Muscle of leg (tissue), 9 donors: ENCODE results near the gene BMP8B. TPM values are rescaled to one million over a fixed set of nuclear protein-coding genes. Genes with fewer than 3 reads are reported as not detected.

Experiments used
- polyA plus RNA-seq, 8 donors: library from polyadenylated mRNA; unstranded; fragments of 120-200 nt; gene quantifications; one replicate each; pipeline versions ENCODE4 v1.2.1 to v1.2.3, GENCODE V29; 2013; ENCODE audit warnings: inconsistent platforms in 1 of 8, low replicate concordance in 1 of 8; ENCODE audit not compliant: insufficient read length in 8 of 8, insufficient read depth in 1 of 8
- total RNA-seq: library from RNA; stranded (reverse); fragments of 120-200 nt; gene quantifications from one replicate; pipeline ENCODE4 v1.2.4, GENCODE V29; 2013

Gene BMP8B
- total and polyA plus RNA-seq, 9 donors: 0.71 to 3.4 (median 1.6) TPM

Other genes starting within 250 kb of the BMP8B start
- gene PABPC4, start 212.1 kb downstream of the BMP8B start, total RNA-seq: 214 TPM
- gene PABPC4, start 212.1 kb downstream of the BMP8B start, polyA plus RNA-seq: 100 to 1,000 TPM; 292 to 474 (median 402) TPM
- 19.5 TPM for gene HEYL, start 149.2 kb downstream of the BMP8B start, total RNA-seq
- 10 to 100 TPM; 50.0 to 73.0 (median 59.6) TPM for gene HEYL, start 149.2 kb downstream of the BMP8B start, polyA plus RNA-seq
- gene NT5C1A, start 116.8 kb downstream of the BMP8B start, total RNA-seq: 9.3 TPM
- gene NT5C1A, start 116.8 kb downstream of the BMP8B start, polyA plus RNA-seq: 1 to 10 TPM; 4.1 to 8.8 (median 6.0) TPM
- 1.8 TPM for gene HPCAL4, start 97.4 kb downstream of the BMP8B start, total RNA-seq
- gene HPCAL4, start 97.4 kb downstream of the BMP8B start, polyA plus RNA-seq: 1 to 10 TPM in 6 of 8 donors, under 1 TPM in 2; 0.51 to 1.2 (median 1.1) TPM
- 35.3 TPM for gene PPIE, start 50.0 kb downstream of the BMP8B start, total RNA-seq
- 10 to 100 TPM; 38.6 to 48.6 (median 43.7) TPM for gene PPIE, start 50.0 kb downstream of the BMP8B start, polyA plus RNA-seq
- gene OXCT2, start 17.5 kb downstream of the BMP8B start, total RNA-seq: 0.44 TPM
- under 1 TPM in 6 of 8 donors, not detected in 2; 0.09 to 0.47 (median 0.30) TPM for gene OXCT2, start 17.5 kb downstream of the BMP8B start, polyA plus RNA-seq
- 19.1 TPM for gene TRIT1, start 94.6 kb upstream of the BMP8B start, total RNA-seq
- 10 to 100 TPM in 7 of 8 donors, 1 to 10 TPM in 1; 9.9 to 20.0 (median 13.9) TPM for gene TRIT1, start 94.6 kb upstream of the BMP8B start, polyA plus RNA-seq
- 2.4 TPM for gene MYCL, start 113.1 kb upstream of the BMP8B start, total RNA-seq
- 1 to 10 TPM; 1.7 to 8.4 (median 3.6) TPM for gene MYCL, start 113.1 kb upstream of the BMP8B start, polyA plus RNA-seq
- 0.62 TPM for gene MFSD2A, start 166.3 kb upstream of the BMP8B start, total RNA-seq
- 1 to 10 TPM in 7 of 8 donors, under 1 TPM in 1; 0.87 to 6.8 (median 1.9) TPM for gene MFSD2A, start 166.3 kb upstream of the BMP8B start, polyA plus RNA-seq